HCT116 (cell line): ENCODE results near the gene RCE1. TPM values are rescaled to one million over a fixed set of nuclear protein-coding genes. Genes with fewer than 3 reads are reported as not detected.

ENCODE experiments used
- ATAC-seq: fragments of 200-7000 bp; cut with Tn5 transposase; 2 replicates; pipeline ENCODE4 v1.9.1; 2020; ENCODE audit warnings: mild to moderate bottlenecking, moderate library complexity
- BruUV-seq: library from RNA; stranded (reverse); fragments of 400-500 nt; replicated peaks from 2 replicates; lab custom pipeline; 2021; lab: Mats Ljungman, UMichigan
- CTCF ChIA-PET: fragments of 300-600 bp; sonication (Branson Sonifier 250); formaldehyde crosslinking; loops from one replicate; lab custom pipeline; 2021; ENCODE audit warnings: antibody characterized with exemption; lab: Charles Lee
- POLR2A ChIA-PET: fragments of 300-600, 350-600 bp; sonication (Branson Sonifier 250); formaldehyde crosslinking; loops from one replicate; lab custom pipeline; 2021; ENCODE audit warnings: antibody characterized with exemption; lab: Charles Lee
- RAD21 ChIA-PET, 2 experiments: fragments of 300-600 bp; sonication (Branson Sonifier 250); formaldehyde crosslinking; loops; one replicate each; lab custom pipeline; 2023; ENCODE audit warnings: low total read pairs in 2 of 2; ENCODE audit not compliant: uncharacterized antibody in 2 of 2, unreplicated experiment in 2 of 2, low non-redundant PET in 1 of 2; lab: Charles Lee
- DNase-seq: peaks from one replicate; pipeline ENCODE4 v3.0.0-alpha.2; 2010; ENCODE audit warnings: low read depth, low spot score
- H2AFZ ChIP-seq: fragments of 200-600 bp; shearing (Covaris generic), sonication (generic); 2 replicates; pipeline ENCODE4 v1.6.1; 2017; ENCODE audit warnings: low read depth, mixed run types, mixed read lengths, antibody characterized with exemption, low read length; ENCODE audit not compliant: poor library complexity, severe bottlenecking
- H3K27ac ChIP-seq: 2 replicates; pipeline ENCODE4 v1.5.1; 2012; ENCODE audit warnings: low read depth, low read length
- H3K27me3 ChIP-seq: fragments of 200-600 bp; sonication (generic); 2 replicates; pipeline ENCODE4 v1.6.1; 2016; ENCODE audit warnings: mixed run types, low read length, mixed read lengths; ENCODE audit not compliant: insufficient read depth
- H3K36me3 ChIP-seq, 2 experiments: fragments of 200-500 bp in 1 of 2; fragments of 200-600 bp in 1 of 2; sonication (Bioruptor generic) in 1 of 2; sonication (generic) in 1 of 2; 2 replicates each; pipeline versions ENCODE4 v1.5.1 to v1.6.1; 2014 to 2016; ENCODE audit warnings: low read length in 2 of 2, inconsistent platforms in 1 of 2, mixed read lengths in 1 of 2, mixed run types in 1 of 2; ENCODE audit not compliant: insufficient read depth in 2 of 2, control insufficient read depth in 1 of 2
- H3K4me1 ChIP-seq, 2 experiments: fragments of 200-600 bp in 1 of 2; sonication (generic) in 1 of 2; 2 replicates each; pipeline versions ENCODE4 v1.5.1 to v1.6.1; 2012 to 2017; ENCODE audit warnings: low read length in 2 of 2, inconsistent platforms in 1 of 2, mild to moderate bottlenecking in 1 of 2, mixed read lengths in 1 of 2, mixed run types in 1 of 2, moderate library complexity in 1 of 2; ENCODE audit not compliant: insufficient read depth in 2 of 2, control insufficient read depth in 1 of 2
- H3K4me2 ChIP-seq: fragments of 200-600 bp; sonication (generic); 2 replicates; pipeline ENCODE4 v1.6.1; 2017; ENCODE audit warnings: mixed run types, low read length, mixed read lengths
- H3K4me3 ChIP-seq, 2 experiments: fragments of 200-600 bp in 1 of 2; sonication (generic) in 1 of 2; replicated peaks in 1 of 2; 2 replicates each; pipeline ENCODE4 v1.5.1; 2011 to 2016; ENCODE audit warnings: low read length in 2 of 2, control low read depth in 1 of 2, low read depth in 1 of 2, mild to moderate bottlenecking in 1 of 2, mixed read lengths in 1 of 2, mixed run types in 1 of 2
- H3K79me2 ChIP-seq: fragments of 200-600 bp; sonication (generic); 2 replicates; pipeline ENCODE4 v1.6.1; 2017; ENCODE audit warnings: mild to moderate bottlenecking, mixed run types, low read length, moderate library complexity, mixed read lengths; ENCODE audit not compliant: insufficient read depth
- H3K9ac ChIP-seq: fragments of 200-600 bp; sonication (generic); 2 replicates; pipeline ENCODE4 v1.6.1; 2016; ENCODE audit warnings: low read length, mixed read lengths
- H3K9me2 ChIP-seq: fragments of 200-600 bp; sonication (generic), shearing (Covaris generic); 2 replicates; pipeline ENCODE4 v1.6.1; 2017; ENCODE audit warnings: mixed run types, mild to moderate bottlenecking, moderate library complexity; ENCODE audit not compliant: insufficient read depth
- H3K9me3 ChIP-seq, 2 experiments: fragments of 200-500 bp in 1 of 2; fragments of 200-600 bp in 1 of 2; sonication (Bioruptor generic) in 1 of 2; sonication (generic) in 1 of 2; 2 replicates each; pipeline ENCODE4 v1.6.1; 2014 to 2017; ENCODE audit warnings: low read length in 2 of 2, mixed read lengths in 2 of 2, inconsistent platforms in 1 of 2, low read depth in 1 of 2, mild to moderate bottlenecking in 1 of 2, mixed run types in 1 of 2, moderate library complexity in 1 of 2; ENCODE audit not compliant: control insufficient read depth in 1 of 2, insufficient read depth in 1 of 2
- H4K20me1 ChIP-seq: fragments of 200-600 bp; sonication (generic), shearing (Covaris generic); 2 replicates; pipeline ENCODE4 v1.6.1; 2017; ENCODE audit warnings: mixed run types, mild to moderate bottlenecking, moderate library complexity; ENCODE audit not compliant: insufficient read depth
- CEBPB ChIP-seq: IDR thresholded peaks from 2 replicates; pipeline ENCODE4 v1.6.1; 2012; ENCODE audit warnings: low read depth
- ELF1 ChIP-seq: IDR thresholded peaks from 2 replicates; pipeline ENCODE4 v1.6.1; 2012; ENCODE audit warnings: low read depth, borderline replicate concordance
- EZH2 ChIP-seq: fragments of 200-600 bp; sonication (generic); IDR thresholded peaks from 2 replicates; pipeline ENCODE4 v1.6.1; 2017; ENCODE audit warnings: antibody characterized with exemption, mixed run types
- FOSL1 ChIP-seq: IDR thresholded peaks from 2 replicates; pipeline ENCODE4 v1.6.1; 2012; ENCODE audit warnings: low read depth
- JUND ChIP-seq: IDR thresholded peaks from 2 replicates; pipeline ENCODE4 v1.6.1; 2012
- SIN3A ChIP-seq: IDR thresholded peaks from 2 replicates; pipeline ENCODE4 v1.6.1; 2012; ENCODE audit warnings: low read depth
- SP1 ChIP-seq: IDR thresholded peaks from 2 replicates; pipeline ENCODE4 v1.6.1; 2012; ENCODE audit warnings: low read depth
- TCF7L2 ChIP-seq: IDR thresholded peaks from 2 replicates; pipeline ENCODE4 v1.7.0; 2011; ENCODE audit warnings: borderline replicate concordance, inconsistent platforms; ENCODE audit not compliant: insufficient read depth, insufficient read length; ENCODE audit errors: extremely low read depth
- YY1 ChIP-seq: IDR thresholded peaks from 2 replicates; pipeline ENCODE4 v1.6.1; 2011; ENCODE audit warnings: low read length, low read depth, moderate library complexity, mild to moderate bottlenecking; ENCODE audit not compliant: insufficient replicate concordance; ENCODE audit errors: extremely low read depth
- ZFX ChIP-seq: fragments of 450-650 bp; IDR thresholded peaks from 2 replicates; pipeline ENCODE4 v1.6.1; 2017
- ZNF274 ChIP-seq: fragments of 200-500 bp; sonication (Bioruptor generic); IDR thresholded peaks from 2 replicates; pipeline ENCODE4 v1.6.1; 2014; ENCODE audit warnings: mild to moderate bottlenecking, low read depth, low read length, inconsistent platforms
- intact Hi-C: fragments of 100-400 bp; cut with micrococcal nuclease; formaldehyde crosslinking; loops from 2 replicates; pipeline ENCODE4 v1.10.0; 2022
- total RNA-seq: library from RNA; stranded (reverse); gene quantifications from one replicate; pipeline ENCODE4 v1.2.1, GENCODE V29; 2021; ENCODE audit not compliant: unreplicated experiment
- TF ChIP-seq, protein P1 (sequence below): IDR thresholded peaks from 2 replicates; pipeline ENCODE4 v1.6.1; 2012
- TF ChIP-seq, protein P2 (sequence below), 3 experiments: fragments of 200-600 bp in 1 of 3; sonication (generic) in 1 of 3; IDR thresholded peaks in 2 of 3; conservative IDR thresholded peaks in 1 of 3; 2 replicates each; pipeline ENCODE4 v1.5.1; 2012 to 2017; ENCODE audit warnings: low read depth in 2 of 3, low read length in 2 of 3, antibody characterized with exemption in 1 of 3, borderline replicate concordance in 1 of 3, control low read depth in 1 of 3, mild to moderate bottlenecking in 1 of 3, mixed read lengths in 1 of 3, mixed run types in 1 of 3, moderate library complexity in 1 of 3; ENCODE audit not compliant: insufficient read depth in 1 of 3

The RCE1 gene
- total RNA-seq, 1 experiment from 2014 or later: 35.3 TPM

DNA sequence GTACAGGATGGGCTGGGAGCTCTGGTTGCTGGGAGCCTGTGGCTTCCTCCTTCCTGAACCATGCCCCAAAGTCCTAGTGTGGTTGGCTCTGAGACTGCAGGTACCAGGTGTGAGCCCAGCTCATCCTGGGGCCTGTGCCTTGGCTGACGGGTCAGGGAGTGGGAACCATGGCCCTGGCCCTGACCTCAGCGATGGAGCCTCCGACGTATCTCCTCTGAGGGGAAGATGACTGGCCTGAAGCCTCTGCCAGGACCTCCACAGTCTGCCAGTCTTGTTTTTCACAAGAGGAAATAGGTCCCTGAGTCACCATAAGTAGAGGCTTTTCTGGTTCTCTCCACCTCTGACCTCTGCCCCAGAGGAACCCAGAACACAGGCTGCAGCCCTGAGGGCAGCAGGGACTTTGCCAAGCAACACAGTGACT lies 3.4 kb downstream of the RCE1 start:
- DNase-seq (no peak), ATAC-seq (no peak)
- H3K4me3 ChIP-seq: no peak overlapping the region
- ChIA-PET CTCF (no interaction called here), POLR2A (no interaction called here)
- peaks cover 3% of the 10 kb centered on the region; the same call in 1 of the 2 replicates for H4K20me1 ChIP-seq
- no peaks in the 10 kb centered on the region for H3K9me2 ChIP-seq
- H3K36me3 ChIP-seq: peaks cover 7 to 21% of the 10 kb centered on the region in 2 experiments
- H2AFZ ChIP-seq: no peak overlapping the region
- H3K9me3 ChIP-seq: no peaks in the 10 kb centered on the region
- H3K9ac ChIP-seq: no peak overlapping the region
- BruUV-seq: no TSS peak
- intact Hi-C loops: no loop called here
- TF ChIP-seq ZFX: no peak
- TF ChIP-seq, protein P1, sequence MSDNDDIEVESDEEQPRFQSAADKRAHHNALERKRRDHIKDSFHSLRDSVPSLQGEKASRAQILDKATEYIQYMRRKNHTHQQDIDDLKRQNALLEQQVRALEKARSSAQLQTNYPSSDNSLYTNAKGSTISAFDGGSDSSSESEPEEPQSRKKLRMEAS: no peak
- TF ChIP-seq YY1: no peak
- TF ChIP-seq SP1: no peak
- TF ChIP-seq, protein P2, sequence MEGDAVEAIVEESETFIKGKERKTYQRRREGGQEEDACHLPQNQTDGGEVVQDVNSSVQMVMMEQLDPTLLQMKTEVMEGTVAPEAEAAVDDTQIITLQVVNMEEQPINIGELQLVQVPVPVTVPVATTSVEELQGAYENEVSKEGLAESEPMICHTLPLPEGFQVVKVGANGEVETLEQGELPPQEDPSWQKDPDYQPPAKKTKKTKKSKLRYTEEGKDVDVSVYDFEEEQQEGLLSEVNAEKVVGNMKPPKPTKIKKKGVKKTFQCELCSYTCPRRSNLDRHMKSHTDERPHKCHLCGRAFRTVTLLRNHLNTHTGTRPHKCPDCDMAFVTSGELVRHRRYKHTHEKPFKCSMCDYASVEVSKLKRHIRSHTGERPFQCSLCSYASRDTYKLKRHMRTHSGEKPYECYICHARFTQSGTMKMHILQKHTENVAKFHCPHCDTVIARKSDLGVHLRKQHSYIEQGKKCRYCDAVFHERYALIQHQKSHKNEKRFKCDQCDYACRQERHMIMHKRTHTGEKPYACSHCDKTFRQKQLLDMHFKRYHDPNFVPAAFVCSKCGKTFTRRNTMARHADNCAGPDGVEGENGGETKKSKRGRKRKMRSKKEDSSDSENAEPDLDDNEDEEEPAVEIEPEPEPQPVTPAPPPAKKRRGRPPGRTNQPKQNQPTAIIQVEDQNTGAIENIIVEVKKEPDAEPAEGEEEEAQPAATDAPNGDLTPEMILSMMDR (IDR thresholded peaks at IDR 0.05 in 2 of 3, conservative IDR thresholded peaks at IDR 0.05 in 1 of 3; ENCODE audit: borderline replicate concordance in 1 of 3, insufficient read depth in 1 of 3, low read depth in 2 of 3, low read length in 2 of 3): no peak
- TF ChIP-seq ZNF274: no peak
- TF ChIP-seq SIN3A: no peak
- no peak for TF ChIP-seq FOSL1
- no peak for TF ChIP-seq TCF7L2
- no peak for TF ChIP-seq JUND
- TF ChIP-seq ELF1: no peak
- TF ChIP-seq CEBPB: no peak
- TF ChIP-seq EZH2: no peak
- TF ChIP-seq, all 23 proteins: peak for 0
- Histone ChIP-seq H3K4me2 (no peak overlapping the region), H3K79me2 (peaks cover 50% of the 10 kb centered on the region), H3K4me1 (peaks cover 7 to 17% of the 10 kb centered on the region in 2 experiments; a peak in 3 of 4 replicates), H3K27ac (no peak overlapping the region), H3K27me3 (no peaks in the 10 kb centered on the region)
- RAD21 ChIA-PET: no interaction called here
